Nephron progenitor cell (in vitro differentiated cells): Measurements from ENCODE around the gene IL12A.

Experiments used
- DNase-seq: peaks from one replicate; pipeline ENCODE4 v3.0.0; 2021
- H3K27ac Mint-ChIP-seq: 2 replicates; pipeline ENCODE4 v1.8.0; 2021; ENCODE audit warnings: mild to moderate bottlenecking, moderate library complexity, mixed read lengths
- H3K27me3 Mint-ChIP-seq: 2 replicates; pipeline ENCODE4 v1.8.0; 2021; ENCODE audit warnings: mild to moderate bottlenecking, low read depth, mixed read lengths; ENCODE audit not compliant: poor library complexity
- H3K36me3 Mint-ChIP-seq: 2 replicates; pipeline ENCODE4 v1.8.0; 2021; ENCODE audit warnings: low read depth, mixed read lengths
- H3K4me1 Mint-ChIP-seq: 2 replicates; pipeline ENCODE4 v1.8.0; 2021; ENCODE audit warnings: mixed read lengths
- H3K4me3 Mint-ChIP-seq: 2 replicates; pipeline ENCODE4 v1.8.0; 2021; ENCODE audit warnings: mild to moderate bottlenecking, moderate library complexity, mixed read lengths
- H3K9me3 Mint-ChIP-seq: 2 replicates; pipeline ENCODE4 v1.8.0; 2021; ENCODE audit warnings: mild to moderate bottlenecking, moderate library complexity, mixed read lengths
- TF ChIP-seq, protein P1 (sequence below): fragments of 200-600 bp; sonication (generic); IDR thresholded peaks from 2 replicates; pipeline ENCODE4 v1.5.0; 2021; ENCODE audit warnings: antibody characterized with exemption

IL12A gene

GRCh38 chr3:160022068-160022467 lies 33.4 kb downstream of the IL12A start:
- Mint-ChIP-seq H3K4me1 (no peaks in the 10 kb centered on the region), H3K27me3 (peaks cover 27% of the 10 kb centered on the region), H3K27ac (no peak overlapping the region), H3K4me3 (no peak overlapping the region), H3K36me3 (no peaks in the 10 kb centered on the region), H3K9me3 (no peaks in the 10 kb centered on the region)
- TF ChIP-seq, protein P1, sequence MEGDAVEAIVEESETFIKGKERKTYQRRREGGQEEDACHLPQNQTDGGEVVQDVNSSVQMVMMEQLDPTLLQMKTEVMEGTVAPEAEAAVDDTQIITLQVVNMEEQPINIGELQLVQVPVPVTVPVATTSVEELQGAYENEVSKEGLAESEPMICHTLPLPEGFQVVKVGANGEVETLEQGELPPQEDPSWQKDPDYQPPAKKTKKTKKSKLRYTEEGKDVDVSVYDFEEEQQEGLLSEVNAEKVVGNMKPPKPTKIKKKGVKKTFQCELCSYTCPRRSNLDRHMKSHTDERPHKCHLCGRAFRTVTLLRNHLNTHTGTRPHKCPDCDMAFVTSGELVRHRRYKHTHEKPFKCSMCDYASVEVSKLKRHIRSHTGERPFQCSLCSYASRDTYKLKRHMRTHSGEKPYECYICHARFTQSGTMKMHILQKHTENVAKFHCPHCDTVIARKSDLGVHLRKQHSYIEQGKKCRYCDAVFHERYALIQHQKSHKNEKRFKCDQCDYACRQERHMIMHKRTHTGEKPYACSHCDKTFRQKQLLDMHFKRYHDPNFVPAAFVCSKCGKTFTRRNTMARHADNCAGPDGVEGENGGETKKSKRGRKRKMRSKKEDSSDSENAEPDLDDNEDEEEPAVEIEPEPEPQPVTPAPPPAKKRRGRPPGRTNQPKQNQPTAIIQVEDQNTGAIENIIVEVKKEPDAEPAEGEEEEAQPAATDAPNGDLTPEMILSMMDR: no peak
- no peak for DNase-seq

DNA sequence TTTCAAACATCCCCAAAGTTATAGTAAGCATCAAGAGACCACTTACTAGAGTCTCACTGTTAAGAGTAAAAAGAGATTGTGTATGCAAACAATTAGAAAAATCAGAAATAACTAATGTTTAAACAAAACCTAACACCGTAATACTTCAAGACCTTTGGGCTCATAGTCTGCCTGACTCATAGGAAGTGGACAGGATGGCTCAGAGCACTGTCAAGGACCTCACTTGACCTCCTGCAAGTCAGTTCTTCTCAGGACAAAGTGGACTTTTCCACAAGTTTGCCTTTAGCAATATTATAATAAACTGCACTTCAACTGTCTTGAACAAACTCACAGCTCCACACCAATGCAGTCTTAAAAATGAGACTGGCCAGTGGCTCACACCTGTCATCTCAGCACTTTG lies 34.8 kb downstream of the IL12A start:
- no peaks in the 10 kb centered on the region for H3K9me3 Mint-ChIP-seq
- H3K4me3 Mint-ChIP-seq: no peak overlapping the region
- H3K36me3 Mint-ChIP-seq: no peaks in the 10 kb centered on the region
- H3K4me1 Mint-ChIP-seq: no peaks in the 10 kb centered on the region
- H3K27me3 Mint-ChIP-seq: peaks cover 27% of the 10 kb centered on the region
- DNase-seq: no peak
- H3K27ac Mint-ChIP-seq: no peak overlapping the region
- TF ChIP-seq, protein P1: no peak

DNA sequence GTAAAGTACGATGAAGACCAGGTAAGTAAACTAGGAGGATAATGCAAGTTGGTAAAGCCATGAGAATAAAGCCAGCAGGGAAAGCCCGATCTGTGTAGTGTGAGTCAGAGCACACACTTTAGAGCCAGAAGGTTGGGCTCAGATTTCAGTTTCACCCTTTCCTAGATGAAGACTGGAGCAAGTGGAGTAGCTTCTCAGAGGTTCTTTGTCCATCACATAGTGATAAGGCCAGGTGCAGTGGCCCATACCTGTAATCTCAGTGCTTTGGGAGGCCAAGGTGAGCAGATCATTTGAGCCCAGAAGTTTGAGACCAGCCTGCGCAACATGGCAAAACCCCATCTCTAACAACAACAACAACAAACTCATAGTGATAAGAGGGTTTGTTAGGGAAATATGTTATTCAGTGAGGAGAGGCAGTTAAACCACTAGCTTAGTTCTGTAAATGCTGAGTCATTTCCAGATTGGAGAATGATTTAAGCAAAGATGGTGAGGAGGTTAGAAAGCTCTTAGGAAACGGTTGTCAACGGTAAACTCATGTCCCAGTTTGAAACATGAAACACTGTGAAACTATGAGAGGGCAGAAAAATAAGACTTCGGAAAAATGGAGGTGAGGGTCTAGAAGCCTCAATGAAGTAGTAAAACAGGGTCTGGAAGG lies 39.0 kb downstream of the IL12A start:
- TF ChIP-seq, protein P1: no peak
- Mint-ChIP-seq H3K36me3 (no peaks in the 10 kb centered on the region), H3K27me3 (peaks cover 12% of the 10 kb centered on the region), H3K9me3 (no peaks in the 10 kb centered on the region), H3K27ac (no peak overlapping the region), H3K4me3 (no peak overlapping the region), H3K4me1 (no peaks in the 10 kb centered on the region)
- no peak for DNase-seq

DNA sequence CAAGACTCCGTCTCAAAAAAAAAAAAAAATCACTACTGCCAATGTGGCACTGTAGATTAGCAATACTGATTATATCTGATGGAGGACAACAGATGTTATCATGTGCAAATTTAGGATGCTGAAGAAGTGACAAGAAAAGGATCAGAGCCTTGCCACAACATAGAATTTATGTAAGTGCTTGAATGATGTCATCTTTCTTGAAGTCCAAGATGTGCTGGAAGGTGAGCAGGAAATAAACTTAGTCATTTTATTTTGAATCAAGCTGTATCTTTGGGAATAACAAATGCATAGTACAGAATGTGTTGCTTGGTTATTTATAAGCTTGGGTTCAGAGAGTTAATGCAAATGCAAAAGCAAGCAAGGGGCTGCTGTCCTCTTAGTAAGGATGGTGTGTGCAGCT lies 47.1 kb downstream of the IL12A start:
- peaks cover 21% of the 10 kb centered on the region for H3K4me1 Mint-ChIP-seq
- no peak overlapping the region for H3K27ac Mint-ChIP-seq
- H3K27me3 Mint-ChIP-seq: peaks cover 46% of the 10 kb centered on the region
- no peak for DNase-seq
- no peaks in the 10 kb centered on the region for H3K36me3 Mint-ChIP-seq
- TF ChIP-seq, protein P1: no peak
- H3K4me3 Mint-ChIP-seq: no peak overlapping the region
- H3K9me3 Mint-ChIP-seq: no peaks in the 10 kb centered on the region

GRCh38 chr3:160038862-160039562 lies 50.4 kb downstream of the IL12A start:
- H3K36me3 Mint-ChIP-seq: peaks cover 17% of the 10 kb centered on the region
- H3K9me3 Mint-ChIP-seq: peaks cover 32% of the 10 kb centered on the region
- H3K27me3 Mint-ChIP-seq: peaks cover 60% of the 10 kb centered on the region
- peak; percentile 73 for DNase-seq
- H3K27ac Mint-ChIP-seq: no peak overlapping the region
- TF ChIP-seq, protein P1: no peak
- peak overlapping the region; percentile 78 for H3K4me3 Mint-ChIP-seq
- peaks cover 30% of the 10 kb centered on the region for H3K4me1 Mint-ChIP-seq

DNA sequence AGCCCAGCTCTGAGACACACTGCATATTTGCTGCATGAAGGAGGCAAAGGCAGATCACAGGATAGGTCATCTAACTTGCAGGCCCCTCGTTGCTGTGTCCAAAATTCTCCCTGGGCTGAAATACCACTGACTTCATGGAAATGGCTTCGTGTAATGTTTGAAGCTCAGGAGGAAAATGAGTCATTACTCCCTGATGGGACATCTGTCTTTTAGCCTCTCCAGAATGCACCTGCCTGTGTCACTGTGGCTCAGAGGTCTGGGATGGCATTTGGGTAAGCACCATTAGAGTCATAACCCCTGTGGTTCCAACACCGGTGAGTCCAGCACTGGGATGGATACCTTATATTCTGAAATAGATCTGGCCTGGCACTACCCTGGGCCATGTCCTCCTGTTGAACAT lies 51.5 kb downstream of the IL12A start:
- Mint-ChIP-seq H3K36me3 (peaks cover 17% of the 10 kb centered on the region), H3K27ac (no peak overlapping the region), H3K9me3 (peaks cover 34% of the 10 kb centered on the region), H3K27me3 (peaks cover 60% of the 10 kb centered on the region), H3K4me3 (peak overlapping the region; percentile 37), H3K4me1 (peaks cover 37% of the 10 kb centered on the region)
- DNase-seq: no peak
- TF ChIP-seq, protein P1: no peak
